B cell (primary cell): ENCODE results near the gene ACOX2. TPM values are rescaled to one million over a fixed set of nuclear protein-coding genes. Genes with fewer than 3 reads are reported as not detected.

Experiments
- ATAC-seq: fragments of 200-7000 bp; cut with Tn5 transposase; one replicate; pipeline ENCODE4 v1.10.0; 2021; ENCODE audit warnings: low read depth, mild to moderate bottlenecking, moderate number of reproducible peaks, moderate library complexity
- CTCF ChIA-PET: fragments of 350-600 bp; sonication (Branson Sonifier 250); formaldehyde crosslinking; loops from one replicate; lab custom pipeline; 2021; ENCODE audit warnings: antibody characterized with exemption, inconsistent platforms; lab: Charles Lee
- POLR2A ChIA-PET: fragments of 350-600 bp; sonication (Branson Sonifier 250); formaldehyde crosslinking; loops from one replicate; lab custom pipeline; 2021; ENCODE audit warnings: antibody characterized with exemption; lab: Charles Lee
- DNase-seq: peaks from one replicate; pipeline ENCODE4 v3.0.0; 2013
- H2AFZ ChIP-seq: 2 replicates; pipeline ENCODE4 v1.6.1; 2012; ENCODE audit warnings: mild to moderate bottlenecking, low read depth, low read length; ENCODE audit not compliant: insufficient read depth, poor library complexity, severe bottlenecking
- H3K27ac ChIP-seq, 2 donors: 1 replicate in 1 of 2; 2 replicates in 1 of 2; pipeline ENCODE4 v1.5.1; 2012 to 2013; ENCODE audit warnings: low read length in 2 of 2, mild to moderate bottlenecking in 2 of 2, moderate library complexity in 1 of 2
- H3K27me3 ChIP-seq, 4 experiments: fragments of 200-600 bp in 1 of 4; sonication (generic) in 1 of 4; replicated peaks in 1 of 4; 1 replicate in 2 of 4; 2 replicates in 2 of 4; pipeline versions ENCODE4 v1.6.1 to v1.7.0; 2013 to 2016; ENCODE audit warnings: low read length in 3 of 4, mild to moderate bottlenecking in 2 of 4, mixed read lengths in 1 of 4, moderate library complexity in 1 of 4; ENCODE audit not compliant: insufficient read depth in 4 of 4, control insufficient read depth in 3 of 4; ENCODE audit errors: control extremely low read depth in 1 of 4
- H3K36me3 ChIP-seq, 2 experiments: replicated peaks in 1 of 2; 1 replicate in 1 of 2; 2 replicates in 1 of 2; pipeline versions ENCODE4 v1.6.1 to v1.7.1; 2013; ENCODE audit warnings: low read length in 1 of 2; ENCODE audit not compliant: insufficient read depth in 2 of 2, control insufficient read depth in 1 of 2; ENCODE audit errors: control extremely low read depth in 1 of 2, extremely low read depth in 1 of 2
- H3K4me1 ChIP-seq, 2 donors: fragments of 200-600 bp in 1 of 2; sonication (generic) in 1 of 2; 1 replicate in 1 of 2; 2 replicates in 1 of 2; pipeline versions ENCODE4 v1.5.1 to v1.6.1; 2013 to 2017; ENCODE audit warnings: low read length in 2 of 2; ENCODE audit not compliant: control insufficient read depth in 2 of 2, insufficient read depth in 2 of 2
- H3K4me2 ChIP-seq: replicated peaks from 2 replicates; pipeline ENCODE3; 2012; ENCODE audit warnings: mild to moderate bottlenecking, low read depth, low read length; ENCODE audit not compliant: poor library complexity, severe bottlenecking
- H3K4me3 ChIP-seq, 5 experiments: fragments of 200-600 bp in 1 of 5; sonication (generic) in 1 of 5; 1 replicate in 3 of 5; 2 replicates in 2 of 5; pipeline versions ENCODE4 v1.5.1 to v1.7.0; 2011 to 2016; ENCODE audit warnings: low read length in 4 of 5, mild to moderate bottlenecking in 4 of 5, low read depth in 2 of 5, control low read depth in 1 of 5, moderate library complexity in 1 of 5; ENCODE audit not compliant: insufficient read depth in 1 of 5; ENCODE audit errors: control extremely low read depth in 1 of 5, extremely low read depth in 1 of 5
- H3K79me2 ChIP-seq: fragments of 200-600 bp; sonication (generic); one replicate; pipeline ENCODE4 v1.6.0; 2016; ENCODE audit warnings: low read length; ENCODE audit not compliant: control insufficient read depth, insufficient read depth
- H3K9ac ChIP-seq: fragments of 200-600 bp; sonication (generic); 2 replicates; pipeline ENCODE4 v1.6.1; 2017; ENCODE audit warnings: mild to moderate bottlenecking, low read length, moderate library complexity
- H3K9me3 ChIP-seq, 3 donors: one replicate each; pipeline versions ENCODE4 v1.6.1 to v1.7.1; 2013; ENCODE audit warnings: low read length in 2 of 3; ENCODE audit not compliant: control insufficient read depth in 2 of 3, insufficient read depth in 1 of 3; ENCODE audit errors: control extremely low read depth in 1 of 3
- H4K20me1 ChIP-seq: 2 replicates; pipeline ENCODE4 v1.6.0; 2012; ENCODE audit warnings: mild to moderate bottlenecking, low read length; ENCODE audit not compliant: insufficient read depth, control insufficient read depth, poor library complexity, severe bottlenecking
- H3K27ac Mint-ChIP-seq: one replicate; pipeline ENCODE4 v1.8.0; 2021; ENCODE audit warnings: mixed read lengths
- H3K27me3 Mint-ChIP-seq: one replicate; pipeline ENCODE4 v1.8.0; 2021; ENCODE audit warnings: mixed read lengths
- H3K4me1 Mint-ChIP-seq: one replicate; pipeline ENCODE4 v1.8.0; 2021; ENCODE audit warnings: mixed read lengths
- H3K4me3 Mint-ChIP-seq: one replicate; pipeline ENCODE4 v1.8.0; 2021; ENCODE audit warnings: mixed read lengths
- H3K9me3 Mint-ChIP-seq: one replicate; pipeline ENCODE4 v1.8.0; 2022; ENCODE audit warnings: mixed read lengths; ENCODE audit not compliant: insufficient read depth
- CTCF ChIP-seq: fragments of 200-600 bp; IDR thresholded peaks from one replicate; pipeline ENCODE4 v1.8.0; 2022; ENCODE audit warnings: antibody characterized with exemption, mild to moderate bottlenecking
- EZH2 ChIP-seq: IDR thresholded peaks from 2 replicates; pipeline ENCODE4 v1.6.1; 2012; ENCODE audit warnings: borderline replicate concordance, low read depth, mild to moderate bottlenecking, moderate library complexity, low read length; ENCODE audit not compliant: insufficient read depth, poor library complexity, severe bottlenecking
- WGBS: methylation state at CpG from one replicate; pipeline ENCODE4 v1.1.5; 2013; ENCODE audit warnings: missing lambda C conversion rate; ENCODE audit not compliant: insufficient coverage; 5-methylcytosine and 5-hydroxymethylcytosine counted together
- intact Hi-C: fragments of 100-400 bp; cut with micrococcal nuclease; formaldehyde crosslinking; loops from one replicate; pipeline ENCODE4 v1.10.0; 2022
- polyA minus RNA-seq: library from RNA; depleted of rRNA, polyadenylated mRNA; stranded (reverse); fragments of >200 nt; gene quantifications from 2 replicates; pipeline ENCODE4 v1.2.3, GENCODE V29; 2012
- polyA plus RNA-seq: library from polyadenylated mRNA; depleted of rRNA; stranded (reverse); fragments of >200 nt; gene quantifications from 2 replicates; pipeline ENCODE4 v1.2.3, GENCODE V29; 2012
- total RNA-seq, 2 donors: library from RNA; stranded (reverse); fragments of 120-200 nt in 1 of 2; gene quantifications; 1 replicate in 1 of 2; 2 replicates in 1 of 2; pipeline versions ENCODE4 v1.2.3 to v1.2.4, GENCODE V29; 2013 to 2022

The ACOX2 gene
- total RNA-seq (not detected in 2 replicates), polyA plus RNA-seq (not detected in 2 replicates), polyA minus RNA-seq (not detected in 2 replicates)
- 0.37 TPM for total RNA-seq (2013)

- no peak within 1 kb of the TSS for H3K4me3 Mint-ChIP-seq
- no peak within 1 kb of the TSS for H3K4me2 ChIP-seq
- no peak within 1 kb of the TSS for H3K4me3 ChIP-seq
- no peaks in the 10 kb centered on the region for H3K36me3 ChIP-seq
- H3K27me3 Mint-ChIP-seq: no peaks in the 10 kb centered on the region
- no peaks in the 10 kb centered on the region for H3K9me3 Mint-ChIP-seq
- H3K4me1 ChIP-seq: peaks cover 6 to 8% of the 10 kb centered on the region in 2 donors
- H3K79me2 ChIP-seq: no peaks in the 10 kb centered on the region
- CTCF ChIA-PET: interaction anchor here (0.8 to 4.3 kb wide), 4 partner anchors 9 to 229 kb away, joined by 3 to 20 read pairs (median 4); partner anchors contain the start of genes HTD2 and RPP14
- H3K27ac ChIP-seq: no peak within 1 kb of the TSS
- no peaks in the 10 kb centered on the region for H3K9me3 ChIP-seq
- H3K27ac Mint-ChIP-seq: no peak within 1 kb of the TSS
- no peaks in the 10 kb centered on the region for H4K20me1 ChIP-seq
- no peak for ATAC-seq
- intact Hi-C loops: no loop called here
- no peak for DNase-seq
- WGBS: 82% methylated on average over 13 of the region's 13 CpGs
- TF ChIP-seq EZH2 (no peak), CTCF (no peak)
- POLR2A ChIA-PET: interaction anchor here (0.6 kb wide), 1 partner anchor 18 kb away, joined by 5 read pairs; no protein-coding TSS in a partner anchor
- no peak within 1 kb of the TSS for H2AFZ ChIP-seq
- peaks cover 6% of the 10 kb centered on the region for H3K4me1 Mint-ChIP-seq
- no peaks in the 10 kb centered on the region for H3K27me3 ChIP-seq
- no peak within 1 kb of the TSS for H3K9ac ChIP-seq
Observed at GRCh38 chr3:58536501-58537411, at the start of gene ACOX2. ACOX2 (minus strand) TSS chr3:58537190; CDS start chr3:58535106, 2,084 bp downstream.
